Activated CD4-positive, alpha-beta T cell treated with anti-CD3 and anti-CD28 coated beads for 48 hours (primary cell): ENCODE data around the gene TIRAP.
A peak's percentile ranks its signal among the peaks of the same experiment; 100 is the strongest.

Experiments
- DNase-seq: peaks from one replicate; pipeline ENCODE4 v3.0.0-alpha.2; 2020

TIRAP gene

DNA sequence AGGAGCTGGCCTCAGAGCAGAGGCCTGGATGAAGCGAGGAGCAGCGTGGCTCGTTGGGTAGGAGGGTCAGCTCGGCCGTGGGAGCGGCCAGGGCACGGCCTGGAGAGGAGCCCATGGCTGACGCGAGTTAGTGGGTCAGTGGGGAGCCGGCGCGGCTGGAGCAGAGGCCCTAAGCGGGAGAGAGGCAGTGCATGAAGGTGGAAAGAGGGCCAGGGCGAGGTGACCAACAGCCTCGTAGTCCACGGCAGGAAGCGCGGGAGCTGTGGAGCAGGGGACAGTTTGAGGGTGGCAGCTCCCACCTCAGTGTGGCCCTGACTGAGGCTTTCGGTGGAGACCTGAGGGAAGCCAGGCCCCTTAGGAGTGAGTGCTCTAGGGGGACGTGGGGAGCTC lies 45.1 kb downstream of the TIRAP start:
- DNase-seq = no peak

DNA sequence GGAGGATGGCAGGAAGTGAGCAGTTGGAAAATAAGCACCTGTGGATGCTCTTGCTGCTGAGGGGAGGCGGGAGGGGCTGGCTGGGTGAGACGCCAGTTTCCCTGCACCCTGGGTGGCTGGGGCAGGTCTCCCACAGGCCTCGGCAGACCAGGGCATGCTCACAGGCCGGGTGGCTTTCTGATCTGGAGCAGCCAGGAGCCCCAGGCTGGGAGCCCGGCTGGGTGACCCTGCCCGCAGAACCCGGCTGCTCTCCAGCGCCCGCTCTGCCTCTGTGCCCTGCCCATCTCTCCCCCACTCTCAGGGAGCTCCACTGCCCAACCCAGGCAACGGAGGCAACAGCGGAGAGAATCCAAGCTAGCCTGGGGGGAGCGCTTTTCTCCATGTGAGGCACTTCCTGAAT lies 45.6 kb downstream of the TIRAP start:
- DNase-seq = no peak

DNA sequence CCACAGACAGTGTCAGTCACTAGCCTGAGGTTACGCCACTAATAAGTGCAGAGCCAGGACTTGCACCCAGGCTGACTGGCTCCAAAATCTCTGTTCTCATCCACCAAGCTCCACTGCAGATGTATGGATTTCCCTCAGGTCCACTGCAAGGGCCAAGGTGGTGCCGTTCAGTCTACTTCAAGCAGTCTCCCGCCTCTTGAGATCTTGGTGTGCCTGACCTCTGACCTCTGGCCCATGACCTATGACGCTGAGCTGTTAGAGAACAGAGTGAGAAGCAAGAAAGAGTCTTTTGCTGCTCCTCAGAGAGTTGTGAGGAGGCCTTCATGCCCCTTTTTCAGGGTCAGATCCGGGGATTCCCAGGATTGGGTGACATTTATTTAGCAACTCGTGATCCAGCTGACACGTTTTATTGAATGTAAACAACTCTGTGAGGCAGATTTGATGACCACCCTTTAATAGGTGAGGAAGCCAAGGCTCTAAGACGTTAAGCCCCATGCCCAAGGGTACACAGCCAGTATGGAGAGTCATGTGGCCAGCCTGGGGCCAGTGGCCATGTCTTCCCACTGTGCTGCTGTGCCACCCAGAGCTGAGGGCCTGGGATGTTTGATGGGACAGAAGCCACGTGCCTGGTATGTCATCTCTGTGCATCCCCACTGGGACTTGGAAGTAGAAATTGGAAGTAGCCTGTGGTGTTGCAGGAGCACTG lies 46.2 kb downstream of the TIRAP start:
- DNase-seq = no peak

- DNase-seq = no peak
These were observed 46.8 kb downstream of the TIRAP start for GRCh38 chr11:126329644-126330211.

- DNase-seq = no peak
These were observed 48.4 kb downstream of the TIRAP start for GRCh38 chr11:126331286-126331685.

DNA sequence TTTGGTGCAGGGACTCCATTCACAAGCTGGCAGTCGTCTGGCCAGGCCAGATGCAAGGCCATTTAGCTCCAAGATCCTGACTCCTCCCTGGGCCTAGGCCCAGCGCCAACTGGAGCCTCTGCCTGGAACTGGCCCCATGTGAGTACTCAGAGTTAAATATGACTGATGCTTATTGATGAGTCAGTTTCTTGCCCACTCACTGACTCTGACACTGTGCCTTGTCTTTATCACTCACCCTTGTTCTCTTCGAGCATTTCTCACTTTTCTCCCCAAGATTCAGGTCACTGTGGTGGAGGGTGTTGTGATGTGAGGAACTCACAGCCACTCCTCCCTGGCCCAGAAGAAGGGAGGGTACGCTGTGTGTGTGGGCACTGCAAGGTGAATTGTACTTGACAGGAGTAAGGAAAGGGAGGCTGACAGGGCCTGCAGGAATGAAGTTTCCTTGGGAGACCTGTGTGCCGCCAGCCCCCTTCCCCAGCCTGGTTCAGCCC lies 49.4 kb downstream of the TIRAP start:
- DNase-seq = peak; percentile 46

DNA sequence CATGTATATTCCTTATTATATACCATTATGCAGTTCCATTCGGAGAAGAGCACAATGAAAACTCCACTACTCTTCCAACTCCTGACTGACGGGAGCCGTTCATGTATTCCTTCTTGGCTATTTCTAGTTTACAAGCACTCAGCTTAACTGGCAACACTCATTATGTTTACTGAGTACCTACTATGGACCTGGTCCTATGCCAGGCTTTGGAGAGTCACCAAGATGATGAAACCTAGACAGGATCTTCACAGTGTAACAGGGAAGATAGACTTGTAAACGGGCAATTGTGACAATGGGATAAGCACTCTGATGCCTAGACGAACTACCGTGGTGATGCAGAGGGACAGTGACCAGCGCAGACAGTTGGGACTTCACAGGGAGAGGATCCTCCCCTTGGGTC lies 50.2 kb downstream of the TIRAP start:
- no peak for DNase-seq

DNA sequence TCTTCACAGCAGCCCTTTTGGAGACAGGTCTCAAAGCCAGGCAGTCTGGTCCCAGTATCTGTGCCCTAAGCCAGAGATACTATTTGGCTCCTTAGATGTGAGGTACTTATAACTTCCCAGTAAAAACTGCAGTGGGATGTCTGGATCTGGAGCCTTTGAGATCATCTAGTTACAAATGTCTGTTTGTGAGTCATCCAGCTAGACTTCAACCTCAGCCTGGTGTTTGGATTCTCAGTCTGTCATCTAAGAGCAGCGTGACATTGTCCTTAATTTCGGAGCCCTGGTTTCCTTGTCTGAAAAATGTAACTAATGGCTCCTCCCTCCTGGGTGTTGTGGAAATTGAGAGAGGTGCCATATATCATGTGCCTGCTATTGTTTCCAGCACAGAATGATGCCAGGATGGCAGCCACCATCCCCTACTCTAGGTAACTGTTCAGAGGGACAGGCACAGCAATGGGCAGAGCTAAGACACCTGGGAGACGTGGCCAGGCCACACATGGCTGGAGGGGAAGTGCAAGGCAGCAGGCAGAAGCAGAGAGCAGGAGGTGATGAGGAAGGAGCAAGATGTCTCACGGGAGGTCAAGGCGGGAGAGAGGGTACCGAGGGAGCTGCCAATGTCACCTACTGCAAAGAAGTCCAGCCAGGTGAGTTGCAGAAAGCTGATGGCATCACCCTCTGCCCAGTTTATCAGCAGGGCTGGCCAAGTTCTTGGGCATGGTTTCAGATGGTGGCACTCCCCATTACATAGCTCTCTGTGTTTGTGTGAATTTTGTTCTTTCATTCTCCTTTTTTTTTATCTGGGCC lies 52.0 kb downstream of the TIRAP start:
- DNase-seq = no peak

- no peak for DNase-seq
These were observed 52.5 kb downstream of the TIRAP start for GRCh38 chr11:126335463-126335760.

DNA sequence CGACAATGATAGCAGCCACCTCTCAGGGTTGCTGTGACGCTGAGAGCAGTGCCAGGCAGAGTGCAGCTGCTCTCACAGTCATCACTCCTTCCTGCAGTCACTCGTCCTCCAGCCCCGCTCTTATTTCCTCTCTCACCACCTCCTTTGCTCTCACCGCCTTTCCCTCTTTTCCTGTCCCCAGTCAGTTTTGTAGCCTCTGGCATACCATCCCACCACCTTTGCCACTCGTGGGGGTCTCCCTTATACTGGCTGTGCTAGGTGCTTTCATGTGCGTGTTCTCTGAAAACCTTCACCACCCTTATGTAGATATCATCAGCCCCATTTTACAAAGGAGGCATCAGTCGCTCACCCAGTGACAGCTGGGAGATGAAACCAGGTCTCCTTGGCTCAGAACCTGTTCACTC lies 53.2 kb downstream of the TIRAP start:
- no peak for DNase-seq

- no peak for DNase-seq
These were observed 53.8 kb downstream of the TIRAP start for GRCh38 chr11:126336671-126337101.

- no peak for DNase-seq
These were observed 54.2 kb downstream of the TIRAP start for GRCh38 chr11:126337126-126337473.

DNA sequence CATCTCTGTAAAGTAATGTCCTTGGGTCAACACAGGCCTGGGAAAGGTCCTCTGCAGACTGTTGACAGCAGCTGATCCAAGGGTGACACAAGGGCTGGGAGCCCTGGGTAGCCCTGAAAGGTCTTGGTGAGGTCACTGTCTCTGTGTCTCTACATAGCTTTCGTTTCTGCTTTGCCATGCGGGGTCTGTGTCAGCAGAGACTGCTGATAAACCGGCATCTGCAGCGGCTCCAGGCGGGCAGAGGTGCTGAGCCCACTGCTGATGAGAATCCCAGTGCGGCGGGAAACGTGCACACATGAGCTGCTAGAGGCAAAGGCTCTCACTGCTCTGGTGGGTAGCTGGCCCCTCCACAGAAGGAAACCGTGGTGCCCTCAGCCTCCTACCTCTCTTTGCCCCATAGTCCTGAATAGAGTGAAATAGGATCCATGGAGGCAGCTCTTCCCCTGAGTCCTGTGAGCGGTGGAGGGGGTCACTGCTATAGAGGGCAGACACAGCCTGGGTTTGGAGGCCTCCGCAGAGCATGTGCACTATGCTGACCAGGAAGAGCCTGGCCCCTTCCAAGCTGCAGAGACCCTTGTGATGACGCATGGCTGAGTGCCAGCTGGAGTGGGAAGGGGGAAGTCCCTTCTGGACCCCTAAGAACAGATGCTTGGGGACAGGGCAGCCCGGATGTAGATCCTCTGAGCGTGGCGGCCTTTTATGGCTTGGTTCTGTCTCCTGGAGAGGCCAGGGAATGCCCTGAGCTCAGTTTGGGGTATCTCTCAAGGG lies 54.8 kb downstream of the TIRAP start:
- no peak for DNase-seq

- DNase-seq = no peak
These were observed 55.6 kb downstream of the TIRAP start for GRCh38 chr11:126338346-126339055.

DNA sequence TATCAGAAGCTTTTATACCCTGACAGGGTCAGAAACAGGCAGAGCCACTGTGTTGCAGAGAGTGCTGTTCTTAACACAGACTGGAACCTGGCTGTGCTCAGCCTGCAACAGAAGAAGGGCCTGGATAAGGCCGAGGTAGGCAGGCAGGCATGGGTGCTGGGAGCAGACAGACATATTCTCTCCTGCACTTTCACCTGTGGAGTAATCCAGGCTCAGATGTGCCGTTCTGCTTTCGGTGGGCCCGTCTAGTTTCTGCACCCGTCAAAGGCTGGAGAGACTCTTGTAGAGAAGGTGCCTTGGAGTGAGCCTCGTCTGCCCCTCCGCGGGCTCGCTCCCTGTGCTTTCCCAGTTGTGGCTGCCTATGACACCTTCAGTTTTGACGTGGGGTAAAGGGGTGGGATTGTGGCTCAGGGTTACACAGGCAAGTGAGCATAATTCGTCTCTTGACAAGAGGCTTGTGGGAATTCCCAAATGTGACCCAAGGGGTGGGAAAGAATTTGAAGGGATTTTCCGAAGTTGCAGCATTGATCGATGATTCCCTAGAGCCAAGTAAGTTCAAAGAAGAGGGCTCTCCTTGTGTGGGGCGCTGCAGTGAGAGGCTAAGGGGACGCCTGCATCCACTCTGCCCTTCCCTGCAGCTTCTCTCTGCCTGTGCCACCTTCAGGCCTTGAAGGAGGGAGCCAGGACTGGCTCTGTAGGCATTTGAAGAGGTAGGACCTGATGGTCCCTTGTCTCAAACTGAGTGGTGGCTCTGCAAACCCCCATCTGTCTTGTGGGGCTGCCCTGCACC lies 56.4 kb downstream of the TIRAP start:
- DNase-seq = no peak

DNA sequence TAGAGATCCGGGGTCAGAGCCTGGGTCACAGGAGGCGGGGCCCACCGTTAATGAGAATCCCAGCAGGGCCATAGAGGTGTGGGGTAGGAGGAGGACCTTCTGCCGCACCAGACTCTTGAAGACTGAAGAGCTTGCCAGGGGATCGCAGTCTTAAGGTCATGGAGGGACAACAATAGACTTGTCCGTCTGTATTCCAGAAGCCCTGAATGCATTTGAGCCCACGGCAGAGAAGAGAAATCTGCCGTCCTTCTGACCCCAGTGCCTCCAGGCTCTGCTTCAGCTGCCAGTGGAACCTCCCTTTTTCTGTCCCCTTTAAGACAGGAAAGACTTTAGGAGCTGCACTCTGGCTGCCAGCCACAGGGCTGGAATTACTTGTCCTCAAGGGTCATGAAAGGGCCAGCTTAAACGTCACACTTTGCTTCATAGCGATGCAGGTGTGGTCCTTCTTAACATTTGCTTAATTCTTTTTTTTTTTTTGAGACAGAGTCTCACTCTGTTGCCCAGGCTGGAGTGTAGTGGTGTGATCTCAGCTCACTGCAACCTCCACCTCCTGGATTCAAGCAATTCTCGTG lies 57.1 kb downstream of the TIRAP start:
- no peak for DNase-seq

DNA sequence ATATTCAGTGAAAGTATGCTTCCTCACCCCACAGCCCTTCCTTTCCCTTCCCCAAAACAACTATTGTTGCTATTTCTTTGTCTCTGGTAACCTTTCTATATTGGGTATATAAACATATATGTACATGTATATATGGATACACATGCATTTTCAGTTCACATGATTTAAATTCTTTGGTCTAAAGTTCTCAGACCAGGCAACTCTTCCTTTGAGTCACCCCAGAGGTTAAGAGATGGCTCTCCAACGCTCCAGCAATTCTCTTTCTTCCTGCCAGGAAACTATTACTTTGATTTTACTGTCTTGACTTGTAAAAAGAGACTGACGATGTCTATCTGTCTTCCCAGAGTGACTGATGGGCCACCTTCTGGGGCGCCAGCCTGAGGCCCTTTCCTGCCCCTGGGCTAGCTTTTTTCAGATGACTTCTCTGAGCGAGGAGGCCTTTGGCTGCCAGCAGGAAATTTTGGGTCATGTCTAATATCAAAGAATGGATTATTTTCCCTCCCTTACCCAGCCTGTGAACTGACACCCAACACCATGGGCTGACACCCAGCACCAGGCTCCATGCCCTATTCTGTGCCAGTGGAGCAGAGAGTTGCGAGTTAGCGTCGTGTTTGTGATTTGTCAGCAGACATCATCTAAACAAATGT lies 58.2 kb downstream of the TIRAP start:
- DNase-seq = no peak

GRCh38 chr11:126341760-126342161 lies 58.9 kb downstream of the TIRAP start:
- no peak for DNase-seq

DNA sequence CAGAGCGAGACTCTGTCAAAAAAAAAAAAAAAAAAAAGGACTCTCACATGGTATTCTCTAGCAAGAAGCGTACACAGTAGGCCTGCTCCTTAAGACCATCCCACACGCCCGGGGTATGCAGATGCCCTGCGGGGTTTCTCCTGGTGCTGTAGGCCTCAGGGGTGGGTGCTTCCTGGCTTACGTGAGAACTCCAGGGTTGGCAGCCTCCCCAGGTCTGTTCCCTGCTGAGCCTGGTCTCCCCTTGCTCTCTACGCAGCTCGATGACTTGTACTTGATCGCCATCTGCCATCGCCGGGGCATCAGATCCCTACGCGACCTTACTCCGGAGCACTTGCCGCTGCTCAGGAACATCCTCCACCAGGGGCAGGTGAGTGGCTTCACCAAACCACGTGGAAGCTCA lies 60.2 kb downstream of the TIRAP start:
- DNase-seq = no peak
